DMS 273 (cell line): ENCODE data around the gene TMC2.
"Not testable (repeated sequence)": the region's sequence is repeated elsewhere in the genome, so short reads cannot be mapped to it uniquely, and the experiment has no call there.

Experiments
- DNase-seq: peaks from one replicate; lab custom pipeline; 2025; ENCODE audit not compliant: unreplicated experiment; lab: John Stamatoyannopoulos, UW

The TMC2 gene

GRCh38 chr20:2524709-2525506, 11.5 kb upstream of the TMC2 start:
- DNase-seq: peak; percentile 75

- DNase-seq: not testable (repeated sequence)
Measured at GRCh38 chr20:2526218-2526583, 10.2 kb upstream of the TMC2 start.

- DNase-seq: no peak
Measured at GRCh38 chr20:2527762-2528161, 8.6 kb upstream of the TMC2 start.

- no peak for DNase-seq
Measured at GRCh38 chr20:2528671-2529271, 7.6 kb upstream of the TMC2 start.

- DNase-seq: no peak
Measured at GRCh38 chr20:2533118-2533517, 3.3 kb upstream of the TMC2 start.

GRCh38 chr20:2535711-2536559, 438 bp upstream of the TMC2 start:
- no peak for DNase-seq

- DNase-seq: no peak
Measured at GRCh38 chr20:2537101-2537500, 728 bp downstream of the TMC2 start.

GRCh38 chr20:2538356-2538755, 2.0 kb downstream of the TMC2 start:
- DNase-seq: no peak

- DNase-seq: no peak
Measured at GRCh38 chr20:2538931-2539720, 2.8 kb downstream of the TMC2 start.

- DNase-seq: no peak
Measured at GRCh38 chr20:2541940-2542339, 5.6 kb downstream of the TMC2 start.

- DNase-seq: no peak
Measured at GRCh38 chr20:2542361-2542760, 6.0 kb downstream of the TMC2 start.

- DNase-seq: no peak
Measured at GRCh38 chr20:2544211-2544610, 7.8 kb downstream of the TMC2 start.

- DNase-seq: no peak
Measured at GRCh38 chr20:2545594-2545993, 9.2 kb downstream of the TMC2 start.

GRCh38 chr20:2557873-2558580, 21.7 kb downstream of the TMC2 start:
- no peak for DNase-seq

GRCh38 chr20:2558581-2559278, 22.4 kb downstream of the TMC2 start:
- DNase-seq: peak; percentile 47

- DNase-seq: no peak
Measured at GRCh38 chr20:2559279-2559626, 22.9 kb downstream of the TMC2 start.

GRCh38 chr20:2559651-2560050, 23.3 kb downstream of the TMC2 start:
- peak; percentile 55 for DNase-seq

- no peak for DNase-seq
Measured at GRCh38 chr20:2563116-2563515, 26.7 kb downstream of the TMC2 start.

GRCh38 chr20:2564406-2564805, 28.0 kb downstream of the TMC2 start:
- peak; percentile 79 for DNase-seq

GRCh38 chr20:2575682-2576081, 39.3 kb downstream of the TMC2 start:
- DNase-seq: no peak
